ENCODE measurements around the gene PLXNA3.

Gene PLXNA3

DNA sequence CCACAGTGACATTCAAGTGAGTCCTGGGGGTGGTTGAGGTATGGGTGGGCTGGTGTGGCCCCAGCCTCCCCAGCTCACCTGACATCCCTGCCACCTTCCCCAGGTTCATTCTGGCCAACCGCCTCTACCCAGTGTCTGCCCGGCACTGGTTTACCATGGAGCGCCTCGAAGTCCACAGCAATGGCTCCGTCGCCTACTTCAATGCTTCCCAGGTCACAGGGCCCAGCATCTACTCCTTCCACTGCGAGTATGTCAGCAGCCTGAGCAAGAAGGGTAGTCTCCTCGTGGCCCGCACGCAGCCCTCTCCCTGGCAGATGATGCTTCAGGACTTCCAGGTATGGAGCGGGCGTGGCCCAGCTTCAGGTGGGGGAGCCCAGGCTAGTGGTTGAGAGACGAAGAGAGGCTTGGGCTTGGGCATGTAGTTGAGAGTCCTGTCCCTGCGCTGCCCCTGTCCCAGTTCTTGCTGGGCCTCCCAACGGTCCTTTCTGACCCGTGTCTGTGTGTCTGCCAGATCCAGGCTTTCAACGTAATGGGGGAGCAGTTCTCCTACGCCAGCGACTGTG is 22.8 kb upstream of the PLXNA3 start:
- DNase-seq (ENCODE audit: low spot score): no peak

DNA sequence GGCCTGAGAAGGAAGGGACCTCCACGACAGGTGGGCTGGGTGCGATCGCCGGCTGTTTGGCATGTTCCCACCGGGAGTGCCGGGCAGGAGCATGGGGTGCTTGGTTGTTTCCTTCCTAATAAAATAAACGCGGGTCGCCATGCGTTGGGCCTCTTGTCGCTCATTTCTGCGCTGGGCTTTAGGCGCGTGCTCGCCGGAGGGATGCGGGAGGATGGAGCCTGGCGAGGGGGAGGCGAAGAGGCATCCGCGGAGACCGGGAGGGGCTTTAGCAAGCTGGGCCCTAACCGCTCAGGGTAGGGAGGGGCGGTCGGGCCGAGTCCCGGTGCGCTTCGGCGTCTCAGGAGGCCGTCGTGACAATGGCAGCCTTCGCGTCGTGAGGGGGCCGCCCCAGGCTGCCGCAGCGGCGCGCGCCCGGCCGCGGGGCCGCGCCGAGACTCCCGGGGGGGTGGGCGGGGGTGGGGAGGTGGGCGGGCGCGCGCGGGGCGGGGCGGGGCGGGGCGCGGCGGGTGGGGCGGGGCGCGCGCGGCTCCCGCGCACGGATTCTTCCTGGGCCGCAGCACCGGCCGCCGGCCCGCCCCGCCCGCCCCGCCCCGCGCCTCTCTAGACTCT is 21.6 kb upstream of the PLXNA3 start:
- DNase-seq (ENCODE audit: low spot score): no peak

- peak; percentile 61 for DNase-seq (ENCODE audit: low spot score)
Measured at GRCh38 chrX:154436983-154437752, 20.9 kb upstream of the PLXNA3 start, which contains the start of gene GDI1. Gene GDI1 (plus strand): TSS chrX:154437154. CDS start chrX:154437255, 101 bp downstream.

GRCh38 chrX:154437971-154438893 is 19.8 kb upstream of the PLXNA3 start:
- no peak for DNase-seq (ENCODE audit: low spot score)

DNA sequence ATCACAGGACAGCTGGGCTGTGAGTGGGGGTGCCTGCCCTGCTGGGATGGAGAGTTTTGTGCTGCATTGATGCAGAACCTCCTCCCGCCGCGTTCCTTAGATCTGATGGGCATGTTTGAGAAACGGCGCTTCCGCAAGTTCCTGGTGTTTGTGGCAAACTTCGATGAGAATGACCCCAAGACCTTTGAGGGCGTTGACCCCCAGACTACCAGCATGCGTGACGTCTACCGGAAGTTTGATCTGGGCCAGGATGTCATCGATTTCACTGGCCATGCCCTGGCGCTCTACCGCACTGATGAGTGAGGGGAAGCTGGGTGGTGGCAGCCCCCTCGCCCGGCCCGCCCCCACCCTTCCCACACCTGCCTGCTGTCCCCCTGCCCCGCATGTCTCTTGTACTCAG is 18.2 kb upstream of the PLXNA3 start:
- DNase-seq (ENCODE audit: low spot score): no peak

DNA sequence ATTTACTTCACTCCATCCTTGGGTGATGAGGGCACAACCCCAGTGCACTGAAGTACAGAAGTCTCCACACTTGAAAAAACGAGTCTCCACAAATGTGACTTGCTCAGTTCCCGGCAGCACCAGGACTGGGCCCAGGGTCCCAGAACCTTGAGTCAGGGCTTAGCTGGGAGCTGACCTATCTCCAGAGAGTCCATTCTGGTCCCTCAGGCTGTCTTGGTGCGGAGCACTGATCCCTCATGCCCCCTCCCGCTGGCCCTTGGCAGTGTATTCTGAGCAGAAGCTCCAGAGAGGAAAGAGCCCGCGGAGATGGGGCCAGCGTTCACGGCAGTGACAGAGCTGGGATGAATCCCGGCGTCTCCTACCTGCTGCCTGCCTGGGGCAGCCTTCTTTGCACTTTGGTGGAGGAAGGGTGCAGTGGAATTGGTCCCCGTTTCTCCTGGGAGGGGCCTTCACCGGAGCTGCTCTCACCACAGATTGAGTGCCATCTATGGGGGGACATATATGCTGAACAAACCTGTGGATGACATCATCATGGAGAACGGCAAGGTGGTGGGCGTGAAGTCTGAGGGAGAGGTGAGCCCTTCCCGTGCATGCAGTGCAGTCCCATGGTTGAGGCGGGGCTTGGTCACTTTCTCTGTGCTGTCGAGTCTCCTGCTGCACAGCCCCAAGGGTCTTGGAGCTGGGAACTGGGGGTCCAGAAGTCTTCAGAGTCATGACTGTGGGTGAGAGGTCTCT is 17.3 kb upstream of the PLXNA3 start:
- no peak for DNase-seq (ENCODE audit: low spot score)

- no peak for DNase-seq (ENCODE audit: low spot score)
Measured at GRCh38 chrX:154441564-154441963, 16.5 kb upstream of the PLXNA3 start.

- DNase-seq (ENCODE audit: low spot score): no peak
Measured at GRCh38 chrX:154441984-154442707, 15.9 kb upstream of the PLXNA3 start.

DNA sequence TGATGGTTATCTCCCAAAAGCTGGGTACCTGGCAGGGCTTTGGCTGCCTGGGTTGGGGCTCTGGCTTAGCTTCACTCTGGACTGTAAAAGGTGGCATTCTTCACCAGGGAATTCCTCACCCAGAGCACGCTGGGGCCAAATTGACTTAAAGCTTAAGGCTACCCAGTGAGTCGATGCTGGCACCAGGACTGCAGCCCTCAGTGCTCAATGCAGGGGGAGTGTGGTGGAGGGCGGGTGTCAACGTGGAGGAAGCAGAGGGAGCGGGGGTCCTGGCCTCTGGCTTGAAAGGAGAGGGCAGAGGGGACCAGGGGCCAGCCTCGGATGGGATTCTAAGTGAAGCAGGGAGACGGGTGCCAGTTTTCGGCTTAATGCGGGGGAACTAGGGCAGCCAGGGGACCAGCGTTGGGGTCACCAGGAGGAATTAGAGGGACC is 14.6 kb upstream of the PLXNA3 start:
- no peak for DNase-seq (ENCODE audit: low spot score)

- peak; percentile 80 for DNase-seq (ENCODE audit: low spot score)
Measured at GRCh38 chrX:154443992-154444754, 13.9 kb upstream of the PLXNA3 start, which contains the start of gene FAM50A. Gene FAM50A (plus strand): TSS chrX:154444141. CDS start chrX:154444236, 95 bp downstream.

DNA sequence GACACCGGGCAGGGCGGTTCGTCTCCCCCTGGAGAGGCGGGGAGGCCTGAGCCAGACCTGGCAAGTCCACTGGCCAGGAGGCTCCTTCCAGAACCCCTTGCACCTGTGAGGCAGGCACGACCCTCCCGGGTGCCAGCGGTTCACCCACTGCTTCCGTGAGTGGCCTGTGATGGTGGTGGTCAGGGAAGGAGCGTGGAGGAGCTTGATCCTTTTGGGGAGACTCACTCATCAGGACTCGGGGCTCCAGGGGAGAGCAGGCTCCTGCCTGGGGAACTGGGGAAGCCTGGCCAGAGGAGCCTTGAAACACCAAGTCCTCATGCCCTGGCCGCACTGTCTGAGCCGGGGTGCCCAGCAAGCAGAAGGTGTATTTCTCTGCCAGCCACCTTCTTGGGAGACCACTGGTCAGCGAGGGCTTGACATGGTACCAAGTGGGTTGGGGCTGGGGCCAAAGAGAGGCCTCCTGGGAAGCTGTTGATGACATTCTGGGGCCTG is 13.3 kb upstream of the PLXNA3 start:
- DNase-seq (ENCODE audit: low spot score): no peak

DNA sequence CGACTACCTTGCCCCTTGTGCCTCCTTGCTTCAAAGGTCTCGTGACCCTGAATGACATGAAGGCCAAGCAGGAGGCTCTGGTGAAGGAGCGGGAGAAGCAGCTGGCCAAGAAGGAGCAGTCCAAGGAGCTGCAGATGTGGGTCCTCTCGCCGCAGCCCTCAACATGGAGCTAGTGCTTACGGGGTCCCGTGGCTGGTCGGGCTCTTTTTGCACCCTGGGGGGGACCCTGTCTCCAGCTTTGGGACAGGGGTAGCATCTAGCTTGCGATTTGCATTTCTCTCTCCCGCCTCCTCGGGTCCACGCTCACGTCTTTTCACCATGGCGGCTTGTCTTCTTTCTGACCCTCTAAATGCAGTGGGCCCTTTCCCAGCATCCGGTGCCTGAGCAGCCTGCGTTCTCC is 12.3 kb upstream of the PLXNA3 start:
- no peak for DNase-seq (ENCODE audit: low spot score)

DNA sequence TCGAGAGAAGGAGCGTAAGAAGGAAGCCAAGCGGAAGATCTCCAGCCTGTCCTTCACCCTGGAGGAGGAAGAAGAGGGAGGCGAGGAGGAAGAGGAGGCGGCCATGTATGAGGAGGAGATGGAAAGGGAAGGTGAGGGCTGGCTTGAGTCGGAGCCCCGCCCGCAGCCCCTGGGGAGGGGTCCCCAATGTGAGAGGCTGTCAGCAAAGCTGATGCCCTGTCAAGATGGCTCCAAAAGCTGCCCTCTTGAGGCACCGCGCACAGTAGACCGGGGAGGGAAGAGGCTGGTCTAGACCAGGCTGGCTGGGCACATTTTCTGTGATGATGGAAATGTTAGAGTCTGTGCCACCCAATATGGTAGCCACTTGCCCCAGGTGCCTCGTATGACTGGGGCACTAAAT is 11.7 kb upstream of the PLXNA3 start:
- DNase-seq (ENCODE audit: low spot score): no peak

DNA sequence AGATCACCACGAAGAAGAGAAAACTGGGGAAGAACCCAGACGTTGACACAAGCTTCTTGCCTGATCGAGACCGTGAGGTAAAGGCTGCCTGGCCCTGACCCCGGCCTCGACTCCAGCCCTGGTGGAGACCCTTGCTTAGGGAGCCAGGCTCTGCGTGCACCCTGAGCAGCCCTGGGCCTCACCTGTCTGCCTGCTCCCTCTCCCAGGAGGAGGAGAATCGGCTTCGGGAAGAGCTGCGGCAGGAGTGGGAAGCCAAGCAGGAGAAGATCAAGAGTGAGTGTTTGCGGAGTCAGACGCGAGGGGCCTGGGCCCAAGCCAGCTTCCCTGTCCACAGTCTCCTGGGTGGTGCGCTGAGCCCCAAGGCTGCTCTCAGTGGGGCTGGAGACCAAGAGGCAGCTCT is 9.6 kb upstream of the PLXNA3 start:
- no peak for DNase-seq (ENCODE audit: low spot score)

- DNase-seq (ENCODE audit: low spot score): no peak
Measured at GRCh38 chrX:154449618-154450017, 8.5 kb upstream of the PLXNA3 start.

DNA sequence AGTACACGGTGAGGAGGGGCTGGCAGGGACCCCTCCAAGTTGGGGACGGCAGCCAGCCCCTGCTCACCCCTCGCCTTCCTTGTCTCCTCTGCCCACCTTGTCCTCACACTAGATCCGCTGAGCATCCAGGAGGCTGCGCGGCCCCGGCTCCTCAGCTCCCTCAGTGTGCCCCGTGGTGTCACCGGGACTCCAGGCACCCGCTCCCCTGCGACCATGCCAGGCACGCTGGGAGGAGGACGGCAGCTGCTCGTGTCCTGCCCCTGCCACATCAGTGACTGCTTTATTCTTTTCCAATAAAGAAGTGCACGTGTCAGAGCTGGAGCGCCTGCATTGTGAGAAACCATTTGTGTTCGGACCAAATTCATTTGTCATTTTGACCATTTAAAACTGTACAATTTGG is 7.8 kb upstream of the PLXNA3 start:
- no peak for DNase-seq (ENCODE audit: low spot score)

GRCh38 chrX:154452823-154453222 is 5.3 kb upstream of the PLXNA3 start:
- DNase-seq (ENCODE audit: low spot score): no peak

DNA sequence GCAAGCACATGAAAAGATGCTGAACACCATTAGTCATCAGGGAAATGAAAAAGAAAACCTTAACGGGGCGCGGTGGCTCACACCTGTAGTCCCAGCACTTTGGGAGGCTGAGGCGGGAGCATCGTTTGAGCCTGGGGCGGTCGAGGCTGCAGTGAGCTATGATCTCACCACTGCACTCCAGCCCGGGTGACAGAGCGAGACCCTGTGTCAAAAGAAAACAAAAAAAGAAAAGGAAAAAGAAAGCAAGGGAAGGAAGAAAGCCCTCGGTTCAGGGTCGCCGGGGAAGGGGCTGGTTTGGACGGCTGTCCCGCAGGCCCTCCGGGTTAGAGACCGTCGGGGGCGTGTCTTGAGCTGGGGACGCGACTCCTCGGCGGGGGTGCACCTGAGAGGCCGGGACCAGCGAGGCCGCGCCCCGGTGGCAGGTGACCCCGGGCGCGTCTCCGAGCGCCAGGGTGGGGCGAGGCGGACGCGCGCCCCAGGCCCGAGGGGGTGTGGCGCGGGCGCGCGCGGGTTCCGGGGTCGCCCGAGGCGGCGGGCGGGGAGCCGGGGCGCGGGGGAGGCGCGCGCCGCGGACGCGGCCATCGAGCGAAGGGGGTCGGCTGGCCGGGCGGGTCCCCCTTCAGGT is 478 bp upstream of the PLXNA3 start:
- DNase-seq (ENCODE audit: low spot score): no peak
